Neuronal stem cell (in vitro differentiated cells): Measurements from ENCODE around the gene RNF214.

Experiments
- DNase-seq: peaks from one replicate; pipeline ENCODE4 v3.0.0-alpha.2; 2013; ENCODE audit warnings: low spot score
- H2AFZ ChIP-seq: one replicate; pipeline ENCODE4 v1.6.1; 2013; ENCODE audit warnings: mild to moderate bottlenecking, low read length, inconsistent platforms
- H2AK5ac ChIP-seq: 2 replicates; pipeline ENCODE4 v1.6.1; 2013; ENCODE audit warnings: low read depth, mild to moderate bottlenecking, inconsistent platforms, low read length, moderate library complexity, mixed read lengths
- H2BK120ac ChIP-seq: 2 replicates; pipeline ENCODE4 v1.6.1; 2013; ENCODE audit warnings: low read depth, mild to moderate bottlenecking, inconsistent platforms, low read length, moderate library complexity, mixed read lengths
- H2BK12ac ChIP-seq: one replicate; pipeline ENCODE4 v1.6.1; 2013; ENCODE audit warnings: low read length, inconsistent platforms
- H2BK15ac ChIP-seq: 2 replicates; pipeline ENCODE4 v1.6.1; 2013; ENCODE audit warnings: mild to moderate bottlenecking, low read length, inconsistent platforms, mixed read lengths
- H2BK5ac ChIP-seq: one replicate; pipeline ENCODE4 v1.6.1; 2013; ENCODE audit warnings: inconsistent platforms, mild to moderate bottlenecking, low read length, moderate library complexity
- H3K14ac ChIP-seq: one replicate; pipeline ENCODE4 v1.6.1; 2013; ENCODE audit warnings: low read length, inconsistent platforms
- H3K18ac ChIP-seq: 2 replicates; pipeline ENCODE4 v1.6.1; 2013; ENCODE audit warnings: low read length, inconsistent platforms
- H3K23ac ChIP-seq: 2 replicates; pipeline ENCODE4 v1.6.1; 2013; ENCODE audit warnings: low read depth, mild to moderate bottlenecking, mixed read lengths, low read length, inconsistent platforms; ENCODE audit not compliant: poor library complexity
- H3K27ac ChIP-seq: replicated peaks from 3 replicates; pipeline ENCODE4 v1.5.1; 2013; ENCODE audit warnings: low read length, inconsistent platforms
- H3K27me3 ChIP-seq, 3 experiments: 2 replicates each; pipeline ENCODE4 v1.6.1; 2013; ENCODE audit warnings: low read length in 3 of 3, mild to moderate bottlenecking in 2 of 3, inconsistent platforms in 1 of 3, low read depth in 1 of 3, mixed read lengths in 1 of 3, moderate library complexity in 1 of 3; ENCODE audit not compliant: control insufficient read depth in 3 of 3, insufficient read depth in 3 of 3
- H3K36me3 ChIP-seq, 2 donors: replicated peaks in 1 of 2; 2 replicates each; pipeline ENCODE4 v1.6.1; 2013; ENCODE audit warnings: low read length in 2 of 2; ENCODE audit not compliant: control insufficient read depth in 2 of 2, insufficient read depth in 2 of 2
- H3K4ac ChIP-seq: 2 replicates; pipeline ENCODE4 v1.6.1; 2013; ENCODE audit warnings: inconsistent platforms, mild to moderate bottlenecking, low read length, moderate library complexity
- H3K4me1 ChIP-seq, 2 donors: 1 replicate in 1 of 2; 2 replicates in 1 of 2; pipeline ENCODE4 v1.6.1; 2013; ENCODE audit warnings: low read length in 2 of 2, low read depth in 1 of 2; ENCODE audit not compliant: control insufficient read depth in 2 of 2, insufficient read depth in 1 of 2
- H3K4me2 ChIP-seq: one replicate; pipeline ENCODE4 v1.6.1; 2013; ENCODE audit warnings: mild to moderate bottlenecking, low read length, inconsistent platforms; ENCODE audit not compliant: insufficient read depth, poor library complexity, severe bottlenecking
- H3K4me3 ChIP-seq, 2 donors: 2 replicates each; pipeline ENCODE4 v1.5.1; 2013; ENCODE audit warnings: low read length in 2 of 2, mild to moderate bottlenecking in 2 of 2, inconsistent platforms in 1 of 2, moderate library complexity in 1 of 2
- H3K79me1 ChIP-seq: one replicate; pipeline ENCODE4 v1.6.1; 2013; ENCODE audit warnings: low read depth, mild to moderate bottlenecking, inconsistent platforms, low read length, moderate library complexity
- H3K9ac ChIP-seq: one replicate; pipeline ENCODE4 v1.6.1; 2013; ENCODE audit warnings: mild to moderate bottlenecking, low read depth, low read length, inconsistent platforms; ENCODE audit not compliant: poor library complexity
- H3K9me3 ChIP-seq, 2 donors: replicated peaks in 1 of 2; 2 replicates each; pipeline versions ENCODE3 to v1.6.1; 2013; ENCODE audit warnings: low read length in 2 of 2, mild to moderate bottlenecking in 2 of 2, inconsistent platforms in 1 of 2, low read depth in 1 of 2, mixed read lengths in 1 of 2, moderate library complexity in 1 of 2; ENCODE audit not compliant: control insufficient read depth in 2 of 2, insufficient read depth in 1 of 2
- H4K8ac ChIP-seq: one replicate; pipeline ENCODE4 v1.6.1; 2013; ENCODE audit warnings: low read depth, mild to moderate bottlenecking, inconsistent platforms, low read length, moderate library complexity
- H4K91ac ChIP-seq: one replicate; pipeline ENCODE4 v1.6.1; 2013; ENCODE audit warnings: low read length, low read depth, mild to moderate bottlenecking, inconsistent platforms; ENCODE audit not compliant: poor library complexity
- WGBS, 2 donors: extraction: QIAGEN DNeasy Blood & Tissue Kit; methylation state at CpG; one replicate each; pipeline ENCODE4 v1.1.7; 2013; ENCODE audit warnings: missing lambda C conversion rate in 2 of 2, mixed read lengths in 1 of 2; ENCODE audit not compliant: insufficient read length in 2 of 2, insufficient replicate concordance in 1 of 2; ENCODE audit errors: extremely low coverage in 2 of 2; 5-methylcytosine and 5-hydroxymethylcytosine counted together

Gene RNF214

DNA sequence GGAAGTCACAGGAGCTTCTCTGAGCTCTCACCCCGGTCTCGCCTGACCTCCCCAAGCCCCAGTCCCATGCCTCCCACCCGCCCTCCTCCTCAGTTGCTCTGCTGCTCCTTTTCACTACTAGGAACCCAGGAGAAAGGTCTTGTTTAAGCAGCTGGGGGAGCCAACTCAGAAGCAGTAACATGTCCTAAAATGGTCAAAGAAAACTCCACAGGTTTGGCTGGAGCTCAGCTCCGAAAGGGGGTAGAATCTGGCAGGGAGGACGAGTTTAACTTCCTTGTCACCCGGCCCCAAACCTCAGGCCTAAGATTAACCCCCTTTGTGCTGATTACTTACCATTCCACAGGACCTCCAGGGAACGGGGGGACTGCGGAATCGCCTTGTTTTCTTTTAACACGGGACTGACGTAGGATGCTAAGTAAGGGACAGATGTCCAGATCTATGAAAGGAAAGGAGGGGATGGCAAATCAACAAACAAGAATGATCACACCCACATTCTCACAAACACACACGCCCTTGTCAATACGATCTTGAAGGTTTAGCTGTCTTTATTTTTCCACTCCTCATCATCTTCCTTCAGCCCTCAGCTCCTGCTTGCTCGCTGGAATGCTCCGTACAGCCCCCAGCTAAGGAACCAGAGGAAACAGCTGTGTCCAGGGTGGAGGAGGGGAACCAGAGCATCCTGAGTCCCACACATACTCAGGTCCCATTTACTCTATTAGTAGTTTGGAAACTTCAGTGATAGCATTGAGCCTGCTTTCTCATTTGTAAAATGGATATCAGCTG, 14.1 kb upstream of the RNF214 start:
- H4K91ac ChIP-seq = no peak overlapping the region
- no peak overlapping the region for H2AFZ ChIP-seq
- no peak overlapping the region for H3K4me2 ChIP-seq
- no peak overlapping the region for H2BK15ac ChIP-seq
- no peak overlapping the region for H3K4me3 ChIP-seq
- H3K79me1 ChIP-seq = no peaks in the 10 kb centered on the region
- no peak overlapping the region for H4K8ac ChIP-seq
- H2BK5ac ChIP-seq = no peak overlapping the region
- H3K9ac ChIP-seq = no peak overlapping the region
- H3K4me1 ChIP-seq = peaks cover 8 to 9% of the 10 kb centered on the region in 2 donors
- WGBS, 2 donors = no CpG with 5 or more reads among the region's 15 CpGs
- no peak overlapping the region for H3K23ac ChIP-seq
- H2AK5ac ChIP-seq = no peak overlapping the region
- no peak overlapping the region for H3K4ac ChIP-seq
- no peak overlapping the region for H3K18ac ChIP-seq
- no peak for DNase-seq
- peaks cover 27 to 74% of the 10 kb centered on the region in 2 donors for H3K36me3 ChIP-seq
- H2BK12ac ChIP-seq = no peak overlapping the region
- H2BK120ac ChIP-seq = no peak overlapping the region
- no peaks in the 10 kb centered on the region for H3K9me3 ChIP-seq
- no peak overlapping the region for H3K14ac ChIP-seq
- H3K27ac ChIP-seq = no peak overlapping the region
- no peaks in the 10 kb centered on the region for H3K27me3 ChIP-seq

DNA sequence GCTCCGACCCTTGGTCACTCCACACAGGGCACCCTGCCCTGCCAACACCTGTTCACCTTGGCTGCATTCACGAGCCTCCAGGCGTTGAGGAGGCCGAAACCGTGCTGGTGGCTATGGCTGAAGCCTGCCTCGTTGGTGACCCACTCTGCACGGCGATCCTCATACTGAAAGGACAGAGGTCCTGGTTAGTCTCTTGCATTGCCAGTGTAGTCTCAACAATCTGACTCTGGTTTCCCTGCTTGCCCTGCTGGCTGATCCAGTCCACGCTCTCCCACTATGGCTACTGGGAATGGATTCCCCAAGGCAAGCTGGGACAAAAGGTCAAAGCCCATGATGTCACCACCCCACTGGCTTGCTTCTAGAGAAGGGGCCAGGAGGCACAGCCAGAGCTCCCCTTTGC, 13.5 kb upstream of the RNF214 start:
- Histone ChIP-seq H3K4me3 (no peak overlapping the region), H4K91ac (no peak overlapping the region), H3K79me1 (no peaks in the 10 kb centered on the region), H2AK5ac (no peak overlapping the region), H2BK12ac (no peak overlapping the region), H3K27ac (no peak overlapping the region), H3K9me3 (no peaks in the 10 kb centered on the region), H3K4ac (no peak overlapping the region), H3K18ac (no peak overlapping the region), H3K4me2 (no peak overlapping the region), H2BK120ac (no peak overlapping the region), H3K9ac (no peak overlapping the region), H3K36me3 (peaks cover 33 to 78% of the 10 kb centered on the region in 2 donors), H4K8ac (no peak overlapping the region), H3K4me1 (peaks cover 8 to 9% of the 10 kb centered on the region in 2 donors), H2BK5ac (no peak overlapping the region), H2AFZ (no peak overlapping the region), H3K27me3 (no peaks in the 10 kb centered on the region), H2BK15ac (no peak overlapping the region), H3K23ac (no peak overlapping the region), H3K14ac (no peak overlapping the region)
- no CpG with 5 or more reads among the region's 9 CpGs for WGBS, 2 donors
- DNase-seq = no peak

DNA sequence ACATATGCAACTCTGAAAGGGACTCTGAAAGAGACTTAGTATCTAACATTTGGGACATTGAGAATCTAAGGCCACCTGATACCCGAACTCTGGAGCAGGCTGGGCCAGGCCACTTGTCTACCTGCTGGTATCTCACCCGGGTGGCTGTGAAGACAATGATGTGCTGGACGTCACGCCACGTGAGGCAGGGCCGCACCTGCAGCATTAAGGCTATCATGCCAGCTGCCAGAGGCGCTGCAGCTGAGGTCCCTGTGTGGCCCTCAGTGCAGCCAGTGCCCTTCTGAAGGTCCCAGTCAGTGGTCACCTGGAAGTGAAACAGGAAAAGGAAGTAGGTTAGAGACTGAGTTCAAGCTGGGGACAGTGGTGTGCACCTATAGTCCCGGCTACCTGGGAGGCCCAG, 13.0 kb upstream of the RNF214 start:
- H2BK12ac ChIP-seq = no peak overlapping the region
- peaks cover 35 to 82% of the 10 kb centered on the region in 2 donors for H3K36me3 ChIP-seq
- no peak overlapping the region for H3K4ac ChIP-seq
- H4K91ac ChIP-seq = no peak overlapping the region
- H3K18ac ChIP-seq = no peak overlapping the region
- H3K4me2 ChIP-seq = no peak overlapping the region
- no peak for DNase-seq
- no peak overlapping the region for H3K23ac ChIP-seq
- no CpG with 5 or more reads among the region's 8 CpGs for WGBS, 2 donors
- H3K79me1 ChIP-seq = no peaks in the 10 kb centered on the region
- no peak overlapping the region for H3K4me3 ChIP-seq
- no peak overlapping the region for H2BK120ac ChIP-seq
- no peak overlapping the region for H2BK5ac ChIP-seq
- peaks cover 5 to 11% of the 10 kb centered on the region in 2 donors for H3K4me1 ChIP-seq
- no peak overlapping the region for H3K9ac ChIP-seq
- H2BK15ac ChIP-seq = no peak overlapping the region
- H3K14ac ChIP-seq = peak overlapping the region; percentile 75
- H3K9me3 ChIP-seq = no peaks in the 10 kb centered on the region
- no peaks in the 10 kb centered on the region for H3K27me3 ChIP-seq
- H3K27ac ChIP-seq = no peak overlapping the region
- H2AFZ ChIP-seq = no peak overlapping the region
- no peak overlapping the region for H2AK5ac ChIP-seq
- no peak overlapping the region for H4K8ac ChIP-seq

DNA sequence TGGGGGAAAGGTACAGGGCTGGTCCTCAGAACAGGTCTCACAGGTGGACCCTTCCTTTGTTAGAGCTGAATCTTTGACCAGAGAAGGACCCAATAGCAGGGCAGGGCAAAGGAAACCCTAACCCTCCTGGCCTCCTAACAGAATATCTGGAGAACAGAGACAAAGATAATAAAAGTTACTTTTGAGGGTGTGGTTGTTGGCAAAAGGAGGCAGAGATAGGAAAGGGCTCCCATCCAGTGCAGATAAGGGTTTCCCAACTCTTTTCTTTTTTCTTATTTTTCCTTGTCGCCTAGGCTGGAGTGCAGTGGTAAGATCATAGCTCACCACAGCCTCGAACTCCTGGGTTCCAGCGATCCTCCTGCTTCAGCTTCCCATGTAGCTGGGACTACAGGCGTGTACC, 12.5 kb upstream of the RNF214 start:
- DNase-seq = no peak
- H3K4me2 ChIP-seq = no peak overlapping the region
- peaks cover under 1 to 7% of the 10 kb centered on the region in 2 donors for H3K4me1 ChIP-seq
- H3K14ac ChIP-seq = no peak overlapping the region
- H3K9ac ChIP-seq = no peak overlapping the region
- H3K9me3 ChIP-seq = no peaks in the 10 kb centered on the region
- no peaks in the 10 kb centered on the region for H3K27me3 ChIP-seq
- H2AFZ ChIP-seq = no peak overlapping the region
- no peak overlapping the region for H3K4ac ChIP-seq
- H3K4me3 ChIP-seq = no peak overlapping the region
- H2BK12ac ChIP-seq = no peak overlapping the region
- H4K91ac ChIP-seq = no peak overlapping the region
- no peak overlapping the region for H2BK15ac ChIP-seq
- H2BK120ac ChIP-seq = no peak overlapping the region
- no peak overlapping the region for H3K23ac ChIP-seq
- H2AK5ac ChIP-seq = no peak overlapping the region
- H4K8ac ChIP-seq = no peak overlapping the region
- H3K36me3 ChIP-seq = peaks cover 36 to 85% of the 10 kb centered on the region in 2 donors
- H2BK5ac ChIP-seq = no peak overlapping the region
- H3K79me1 ChIP-seq = no peaks in the 10 kb centered on the region
- WGBS, 2 donors = no CpG with 5 or more reads among the region's 4 CpGs
- H3K27ac ChIP-seq = no peak overlapping the region
- H3K18ac ChIP-seq = no peak overlapping the region
